ENCODE measurements around the gene VPS37B.

VPS37B gene

DNA sequence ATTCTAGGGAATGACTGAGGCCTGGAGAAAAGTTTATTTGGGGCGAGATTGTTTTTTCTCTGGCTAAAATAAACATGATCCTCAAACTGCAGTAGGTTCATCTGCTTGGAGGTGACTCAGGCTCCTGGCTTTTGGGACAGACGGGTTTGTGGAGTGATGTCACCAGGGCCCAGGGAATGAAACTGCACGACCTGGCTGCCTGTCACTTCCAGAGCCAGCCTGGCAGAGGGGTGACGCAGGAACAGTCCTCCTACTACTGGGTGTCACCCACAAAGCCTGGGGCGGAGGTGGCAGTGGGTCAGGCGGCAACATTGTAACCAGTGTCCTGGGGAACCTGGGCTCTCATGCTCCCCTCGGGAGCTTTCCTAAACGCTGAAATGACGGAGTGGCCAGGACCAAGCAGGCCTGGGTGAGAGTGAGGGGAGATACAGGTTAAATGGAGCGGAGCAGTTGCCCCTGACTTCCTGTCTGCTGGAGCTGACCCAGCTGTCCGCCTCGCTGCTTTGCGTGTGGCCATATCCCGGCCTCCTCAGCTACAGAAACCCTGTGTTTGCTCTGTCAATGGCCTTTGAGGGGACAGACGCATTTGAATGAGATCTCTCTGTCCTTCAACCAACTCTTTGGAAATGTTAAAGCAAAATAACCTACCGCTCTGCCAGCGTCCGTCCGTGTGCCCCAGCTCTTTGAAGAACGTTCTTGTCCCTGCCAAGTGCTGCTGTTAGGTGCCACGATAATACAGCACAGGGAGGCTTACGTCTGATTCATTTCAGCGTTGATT lies 54.2 kb downstream of the VPS37B start (continued):
- TF ChIP-seq ESRRG (CRISPR knock-in tag; IDR thresholded peaks at IDR 0.05) (no peak), GLIS3 (CRISPR knock-in tag; IDR thresholded peaks at IDR 0.05) (no peak)

DNA sequence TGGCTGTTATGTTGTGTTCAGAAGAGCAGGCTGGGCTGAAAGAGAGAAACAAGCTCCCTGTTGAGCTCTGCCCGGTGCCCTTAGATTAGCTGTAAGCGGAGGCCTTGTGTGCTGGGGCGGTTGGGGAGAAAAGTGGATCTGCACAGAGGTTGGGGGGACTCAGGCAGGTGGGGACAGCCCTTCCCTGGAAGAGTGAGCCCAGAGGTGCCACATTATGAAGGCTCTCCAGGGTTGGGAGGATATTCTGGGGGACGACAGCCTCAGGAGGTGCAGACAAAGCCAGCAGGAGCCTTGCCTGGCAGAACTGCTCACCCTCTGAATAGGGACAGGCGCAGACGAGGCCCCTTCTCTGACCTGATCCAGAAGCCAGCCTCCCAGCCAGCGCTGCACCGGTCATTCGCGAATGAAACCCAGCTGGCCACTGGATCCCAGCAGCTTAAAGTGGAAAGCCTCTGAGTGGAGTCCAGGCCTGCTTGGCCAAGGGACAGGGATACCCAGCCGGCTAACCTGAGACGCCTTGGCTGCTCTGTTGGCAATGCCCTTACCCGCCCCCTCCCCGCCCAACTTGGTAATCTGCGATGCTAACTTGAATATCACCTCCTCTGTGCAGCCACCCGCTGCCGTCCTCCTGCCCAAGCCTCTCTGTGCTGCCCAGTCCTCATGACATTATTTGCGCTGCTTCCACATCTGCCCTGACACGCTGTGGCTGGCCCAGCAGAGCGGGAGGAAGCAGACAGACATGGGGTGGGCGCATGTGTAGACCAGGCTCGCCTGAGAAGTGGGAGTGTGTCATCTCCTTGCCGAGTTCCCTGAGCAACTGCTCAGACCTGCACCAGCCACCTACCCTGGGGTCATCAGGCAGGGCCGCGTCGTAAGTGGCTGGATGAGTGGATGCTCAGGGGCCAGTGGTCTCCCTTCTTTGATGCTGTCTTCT lies 55.1 kb downstream of the VPS37B start:
- no peak for TF ChIP-seq TOX (CRISPR knock-in tag; IDR thresholded peaks at IDR 0.05; ENCODE audit: borderline replicate concordance)
- TF ChIP-seq ISL1 (CRISPR knock-in tag; IDR thresholded peaks at IDR 0.05), result no peak
- TF ChIP-seq, protein P1, sequence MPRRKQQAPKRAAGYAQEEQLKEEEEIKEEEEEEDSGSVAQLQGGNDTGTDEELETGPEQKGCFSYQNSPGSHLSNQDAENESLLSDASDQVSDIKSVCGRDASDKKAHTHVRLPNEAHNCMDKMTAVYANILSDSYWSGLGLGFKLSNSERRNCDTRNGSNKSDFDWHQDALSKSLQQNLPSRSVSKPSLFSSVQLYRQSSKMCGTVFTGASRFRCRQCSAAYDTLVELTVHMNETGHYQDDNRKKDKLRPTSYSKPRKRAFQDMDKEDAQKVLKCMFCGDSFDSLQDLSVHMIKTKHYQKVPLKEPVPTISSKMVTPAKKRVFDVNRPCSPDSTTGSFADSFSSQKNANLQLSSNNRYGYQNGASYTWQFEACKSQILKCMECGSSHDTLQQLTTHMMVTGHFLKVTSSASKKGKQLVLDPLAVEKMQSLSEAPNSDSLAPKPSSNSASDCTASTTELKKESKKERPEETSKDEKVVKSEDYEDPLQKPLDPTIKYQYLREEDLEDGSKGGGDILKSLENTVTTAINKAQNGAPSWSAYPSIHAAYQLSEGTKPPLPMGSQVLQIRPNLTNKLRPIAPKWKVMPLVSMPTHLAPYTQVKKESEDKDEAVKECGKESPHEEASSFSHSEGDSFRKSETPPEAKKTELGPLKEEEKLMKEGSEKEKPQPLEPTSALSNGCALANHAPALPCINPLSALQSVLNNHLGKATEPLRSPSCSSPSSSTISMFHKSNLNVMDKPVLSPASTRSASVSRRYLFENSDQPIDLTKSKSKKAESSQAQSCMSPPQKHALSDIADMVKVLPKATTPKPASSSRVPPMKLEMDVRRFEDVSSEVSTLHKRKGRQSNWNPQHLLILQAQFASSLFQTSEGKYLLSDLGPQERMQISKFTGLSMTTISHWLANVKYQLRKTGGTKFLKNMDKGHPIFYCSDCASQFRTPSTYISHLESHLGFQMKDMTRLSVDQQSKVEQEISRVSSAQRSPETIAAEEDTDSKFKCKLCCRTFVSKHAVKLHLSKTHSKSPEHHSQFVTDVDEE (CRISPR knock-in tag; IDR thresholded peaks at IDR 0.05), result no peak
- TF ChIP-seq, protein P2, sequence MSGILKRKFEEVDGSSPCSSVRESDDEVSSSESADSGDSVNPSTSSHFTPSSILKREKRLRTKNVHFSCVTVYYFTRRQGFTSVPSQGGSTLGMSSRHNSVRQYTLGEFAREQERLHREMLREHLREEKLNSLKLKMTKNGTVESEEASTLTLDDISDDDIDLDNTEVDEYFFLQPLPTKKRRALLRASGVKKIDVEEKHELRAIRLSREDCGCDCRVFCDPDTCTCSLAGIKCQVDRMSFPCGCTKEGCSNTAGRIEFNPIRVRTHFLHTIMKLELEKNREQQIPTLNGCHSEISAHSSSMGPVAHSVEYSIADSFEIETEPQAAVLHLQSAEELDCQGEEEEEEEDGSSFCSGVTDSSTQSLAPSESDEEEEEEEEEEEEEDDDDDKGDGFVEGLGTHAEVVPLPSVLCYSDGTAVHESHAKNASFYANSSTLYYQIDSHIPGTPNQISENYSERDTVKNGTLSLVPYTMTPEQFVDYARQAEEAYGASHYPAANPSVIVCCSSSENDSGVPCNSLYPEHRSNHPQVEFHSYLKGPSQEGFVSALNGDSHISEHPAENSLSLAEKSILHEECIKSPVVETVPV (CRISPR knock-in tag; IDR thresholded peaks at IDR 0.05), result no peak
- no peak for TF ChIP-seq ZFP30 (CRISPR knock-in tag; IDR thresholded peaks at IDR 0.05)
- TF ChIP-seq, protein P3, sequence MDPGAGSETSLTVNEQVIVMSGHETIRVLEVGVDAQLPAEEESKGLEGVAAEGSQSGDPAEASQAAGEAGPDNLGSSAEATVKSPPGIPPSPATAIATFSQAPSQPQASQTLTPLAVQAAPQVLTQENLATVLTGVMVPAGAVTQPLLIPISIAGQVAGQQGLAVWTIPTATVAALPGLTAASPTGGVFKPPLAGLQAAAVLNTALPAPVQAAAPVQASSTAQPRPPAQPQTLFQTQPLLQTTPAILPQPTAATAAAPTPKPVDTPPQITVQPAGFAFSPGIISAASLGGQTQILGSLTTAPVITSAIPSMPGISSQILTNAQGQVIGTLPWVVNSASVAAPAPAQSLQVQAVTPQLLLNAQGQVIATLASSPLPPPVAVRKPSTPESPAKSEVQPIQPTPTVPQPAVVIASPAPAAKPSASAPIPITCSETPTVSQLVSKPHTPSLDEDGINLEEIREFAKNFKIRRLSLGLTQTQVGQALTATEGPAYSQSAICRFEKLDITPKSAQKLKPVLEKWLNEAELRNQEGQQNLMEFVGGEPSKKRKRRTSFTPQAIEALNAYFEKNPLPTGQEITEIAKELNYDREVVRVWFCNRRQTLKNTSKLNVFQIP (CRISPR knock-in tag; IDR thresholded peaks at IDR 0.05; ENCODE audit: borderline replicate concordance, low read depth), result no peak
- no peak for TF ChIP-seq ZC3H10 (CRISPR knock-in tag; IDR thresholded peaks at IDR 0.05)
- TF ChIP-seq ZFP3 (CRISPR knock-in tag; IDR thresholded peaks at IDR 0.05), result no peak
- no peak for TF ChIP-seq PPARA (CRISPR knock-in tag; IDR thresholded peaks at IDR 0.05; ENCODE audit: borderline replicate concordance)
- ATAC-seq, result peak; percentile 26

DNA sequence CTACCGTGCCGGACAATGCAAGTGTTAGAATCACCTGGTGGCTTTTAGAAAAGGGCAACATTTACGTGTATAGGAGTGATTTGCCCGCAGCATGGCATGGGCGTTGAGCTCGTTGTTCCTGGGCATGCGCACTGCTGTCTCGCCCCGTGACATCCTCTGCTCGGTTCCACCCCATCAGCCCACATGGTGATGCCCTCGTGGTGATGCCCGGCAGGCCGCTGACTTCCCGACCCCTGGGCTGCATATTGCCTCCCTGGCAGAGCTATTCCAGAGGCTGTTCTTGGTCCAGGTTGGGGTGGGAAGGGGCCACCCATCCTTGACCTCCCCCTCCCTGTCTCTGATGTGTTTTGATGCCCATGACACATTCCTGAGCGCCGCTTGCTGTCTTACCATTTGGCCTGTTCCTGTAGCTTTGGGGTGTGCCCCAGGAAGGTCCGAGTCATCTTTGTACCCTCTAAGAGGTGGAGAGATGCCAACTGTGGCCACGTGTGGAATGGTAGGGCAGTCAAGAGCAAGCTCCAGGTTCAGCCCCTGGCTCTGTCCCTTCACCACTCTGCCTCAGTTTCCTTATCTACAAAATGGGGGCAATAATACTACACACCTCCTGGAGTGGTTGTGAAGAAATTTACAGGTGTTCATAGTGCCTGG lies 55.9 kb downstream of the VPS37B start:
- ATAC-seq, result no peak
- no peak for TF ChIP-seq ZFP30 (CRISPR knock-in tag; IDR thresholded peaks at IDR 0.05)
- TF ChIP-seq BACH2 (CRISPR knock-in tag; IDR thresholded peaks at IDR 0.05; ENCODE audit: borderline replicate concordance), result no peak
- no peak for TF ChIP-seq ZFP3 (CRISPR knock-in tag; IDR thresholded peaks at IDR 0.05)

DNA sequence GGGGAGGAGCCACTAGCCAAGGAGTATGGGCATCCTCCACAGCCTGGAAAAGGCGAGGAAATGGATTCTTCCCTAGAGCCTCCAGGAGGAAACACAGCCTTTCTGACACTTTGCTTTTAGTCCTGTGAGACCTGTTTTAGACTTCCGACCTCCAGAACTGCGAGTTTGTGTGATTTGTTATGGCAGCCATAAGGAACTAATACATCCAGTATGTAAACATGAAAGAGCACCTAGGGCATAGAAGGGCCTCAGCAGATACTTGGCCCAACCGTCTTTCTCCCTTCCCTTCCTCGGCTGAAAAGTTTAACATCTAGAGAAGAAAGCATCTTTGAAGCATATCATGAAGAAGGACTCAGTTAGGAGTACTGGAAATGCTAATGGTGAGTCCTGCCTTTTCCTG lies 57.1 kb downstream of the VPS37B start:
- no peak for ATAC-seq
- TF ChIP-seq, protein P4, sequence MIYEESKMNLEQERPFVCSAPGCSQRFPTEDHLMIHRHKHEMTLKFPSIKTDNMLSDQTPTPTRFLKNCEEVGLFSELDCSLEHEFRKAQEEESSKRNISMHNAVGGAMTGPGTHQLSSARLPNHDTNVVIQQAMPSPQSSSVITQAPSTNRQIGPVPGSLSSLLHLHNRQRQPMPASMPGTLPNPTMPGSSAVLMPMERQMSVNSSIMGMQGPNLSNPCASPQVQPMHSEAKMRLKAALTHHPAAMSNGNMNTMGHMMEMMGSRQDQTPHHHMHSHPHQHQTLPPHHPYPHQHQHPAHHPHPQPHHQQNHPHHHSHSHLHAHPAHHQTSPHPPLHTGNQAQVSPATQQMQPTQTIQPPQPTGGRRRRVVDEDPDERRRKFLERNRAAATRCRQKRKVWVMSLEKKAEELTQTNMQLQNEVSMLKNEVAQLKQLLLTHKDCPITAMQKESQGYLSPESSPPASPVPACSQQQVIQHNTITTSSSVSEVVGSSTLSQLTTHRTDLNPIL (CRISPR knock-in tag; IDR thresholded peaks at IDR 0.05; ENCODE audit: low read depth), result no peak
- no peak for TF ChIP-seq ZFP3 (CRISPR knock-in tag; IDR thresholded peaks at IDR 0.05)
- no peak for TF ChIP-seq ZNF8 (CRISPR knock-in tag; IDR thresholded peaks at IDR 0.05)
- no peak for TF ChIP-seq OSR1 (CRISPR knock-in tag; IDR thresholded peaks at IDR 0.05)
- TF ChIP-seq BACH2 (CRISPR knock-in tag; IDR thresholded peaks at IDR 0.05; ENCODE audit: borderline replicate concordance), result no peak
- no peak for TF ChIP-seq SNAI2 (CRISPR knock-in tag; IDR thresholded peaks at IDR 0.05)
- TF ChIP-seq TCF4 (CRISPR knock-in tag; IDR thresholded peaks at IDR 0.05; ENCODE audit: borderline replicate concordance), result no peak
- no peak for TF ChIP-seq ZNF565 (CRISPR knock-in tag; conservative IDR thresholded peaks at IDR 0.05; ENCODE audit: low read depth)
- TF ChIP-seq ISL1 (CRISPR knock-in tag; IDR thresholded peaks at IDR 0.05), result no peak
- TF ChIP-seq CSDC2 (CRISPR knock-in tag; IDR thresholded peaks at IDR 0.05), result no peak
- TF ChIP-seq, protein P2 (CRISPR knock-in tag; IDR thresholded peaks at IDR 0.05), result no peak
- TF ChIP-seq ZFP30 (CRISPR knock-in tag; IDR thresholded peaks at IDR 0.05), result no peak
- TF ChIP-seq, protein P5, sequence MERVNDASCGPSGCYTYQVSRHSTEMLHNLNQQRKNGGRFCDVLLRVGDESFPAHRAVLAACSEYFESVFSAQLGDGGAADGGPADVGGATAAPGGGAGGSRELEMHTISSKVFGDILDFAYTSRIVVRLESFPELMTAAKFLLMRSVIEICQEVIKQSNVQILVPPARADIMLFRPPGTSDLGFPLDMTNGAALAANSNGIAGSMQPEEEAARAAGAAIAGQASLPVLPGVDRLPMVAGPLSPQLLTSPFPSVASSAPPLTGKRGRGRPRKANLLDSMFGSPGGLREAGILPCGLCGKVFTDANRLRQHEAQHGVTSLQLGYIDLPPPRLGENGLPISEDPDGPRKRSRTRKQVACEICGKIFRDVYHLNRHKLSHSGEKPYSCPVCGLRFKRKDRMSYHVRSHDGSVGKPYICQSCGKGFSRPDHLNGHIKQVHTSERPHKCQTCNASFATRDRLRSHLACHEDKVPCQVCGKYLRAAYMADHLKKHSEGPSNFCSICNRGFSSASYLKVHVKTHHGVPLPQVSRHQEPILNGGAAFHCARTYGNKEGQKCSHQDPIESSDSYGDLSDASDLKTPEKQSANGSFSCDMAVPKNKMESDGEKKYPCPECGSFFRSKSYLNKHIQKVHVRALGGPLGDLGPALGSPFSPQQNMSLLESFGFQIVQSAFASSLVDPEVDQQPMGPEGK (CRISPR knock-in tag; IDR thresholded peaks at IDR 0.05; ENCODE audit: borderline replicate concordance), result no peak
- TF ChIP-seq, protein P3 (CRISPR knock-in tag; IDR thresholded peaks at IDR 0.05; ENCODE audit: borderline replicate concordance, low read depth), result no peak
- no peak for TF ChIP-seq RARB (CRISPR knock-in tag; IDR thresholded peaks at IDR 0.05)

All from SK-N-SH treated with all-trans-retinoic acid at 6 μM for 48 hours (cell line).